Prostate gland (tissue), 2 donors: ENCODE results near the gene CIAPIN1.

ENCODE experiments used
- CTCF ChIP-seq, 4 experiments: fragments of 200-600 bp in 2 of 4; fragments of 450-650 bp in 2 of 4; sonication (generic) in 2 of 4; IDR thresholded peaks; 1 replicate in 3 of 4; 2 replicates in 1 of 4; pipeline ENCODE4 v1.5.1; 2016 to 2019; ENCODE audit warnings: antibody characterized with exemption in 4 of 4, mild to moderate bottlenecking in 2 of 4, moderate library complexity in 2 of 4
- POLR2A ChIP-seq: fragments of 450-650 bp; IDR thresholded peaks from one replicate; pipeline ENCODE4 v1.6.1; 2016; ENCODE audit warnings: antibody characterized with exemption, mild to moderate bottlenecking
- POLR2AphosphoS5 ChIP-seq: sonication (generic); formaldehyde crosslinking; IDR thresholded peaks from one replicate; pipeline ENCODE4 v1.6.1; 2017; ENCODE audit warnings: antibody characterized with exemption

- TF ChIP-seq CTCF (IDR thresholded peaks at IDR 0.05) (no peak), POLR2A (no peak), POLR2AphosphoS5 (no peak)
Observed at GRCh38 chr16:57435838-57436237, 11.3 kb downstream of the CIAPIN1 start.
